H1 (cell line): ENCODE results near the gene UBQLN4. TPM values are rescaled to one million over a fixed set of nuclear protein-coding genes. Genes with fewer than 3 reads are reported as not detected.

Source experiments
- ATF2 ChIP-seq: IDR thresholded peaks from 2 replicates; pipeline ENCODE4 v1.6.1; 2012; ENCODE audit warnings: low read length, inconsistent platforms
- CBX8 ChIP-seq: fragments of 300-800, 300-1000 bp; sonication (generic); IDR thresholded peaks from 2 replicates; pipeline ENCODE4 v1.7.1; 2016; ENCODE audit warnings: low read depth, low read length, borderline replicate concordance
- CHD2 ChIP-seq: IDR thresholded peaks from 2 replicates; pipeline ENCODE4 v1.6.1; 2012; ENCODE audit warnings: low read length, improper control_type of control experiment
- EZH2 ChIP-seq: fragments of 200-600 bp; sonication (generic); IDR thresholded peaks from 2 replicates; pipeline ENCODE4 v1.7.1; 2012; ENCODE audit warnings: low read depth, mild to moderate bottlenecking, moderate library complexity, low read length, inconsistent platforms; ENCODE audit not compliant: severe bottlenecking
- JUND ChIP-seq: IDR thresholded peaks from 2 replicates; pipeline ENCODE4 v1.6.1; 2011; ENCODE audit warnings: mild to moderate bottlenecking, improper control_type of control experiment, low read length
- NRF1 ChIP-seq: IDR thresholded peaks from 2 replicates; pipeline ENCODE4 v1.6.1; 2011; ENCODE audit warnings: mild to moderate bottlenecking, low read depth, low read length, improper control_type of control experiment
- SIRT6 ChIP-seq: IDR thresholded peaks from one replicate; pipeline ENCODE4 v1.7.1; 2012; ENCODE audit warnings: low read length, inconsistent platforms
- SP2 ChIP-seq: IDR thresholded peaks from 2 replicates; pipeline ENCODE4 v1.6.1; 2012; ENCODE audit warnings: mild to moderate bottlenecking, low read length, inconsistent platforms
- polyA plus RNA-seq, 7 experiments: library from polyadenylated mRNA; depleted of rRNA in 3 of 7; stranded (reverse) in 5 of 7; unstranded in 2 of 7; fragments of >200 nt in 5 of 7; fragments of 200-250 nt in 2 of 7; gene quantifications; 1 replicate in 5 of 7; 2 replicates in 1 of 7; 4 replicates in 1 of 7; pipeline versions ENCODE4 v1.2.1 to v1.2.3, GENCODE V29; 2011 to 2013; ENCODE audit warnings: missing spikeins in 2 of 7, mixed read lengths in 2 of 7
- total RNA-seq: library from RNA; stranded (reverse); fragmentation: NEBNext Ultra II Directional; extraction: Animal tissue kit (Norgen Biotek cat#: 25700); gene quantifications from 2 replicates; pipeline ENCODE4 v1.2.1, GENCODE V29; 2021
- TF ChIP-seq, protein P1 (sequence below): fragments of 300-600 bp; sonication (generic); IDR thresholded peaks from 2 replicates; pipeline ENCODE4 v1.7.1; 2012; ENCODE audit warnings: low read length, moderate library complexity, mild to moderate bottlenecking, inconsistent platforms; ENCODE audit not compliant: insufficient replicate concordance

UBQLN4 gene
- total and polyA plus RNA-seq, 2 of the 8 experiments (the other 6 are each of a cell fraction or from before 2014, with no cell fraction given) = 37.7 to 52.0 TPM

DNA sequence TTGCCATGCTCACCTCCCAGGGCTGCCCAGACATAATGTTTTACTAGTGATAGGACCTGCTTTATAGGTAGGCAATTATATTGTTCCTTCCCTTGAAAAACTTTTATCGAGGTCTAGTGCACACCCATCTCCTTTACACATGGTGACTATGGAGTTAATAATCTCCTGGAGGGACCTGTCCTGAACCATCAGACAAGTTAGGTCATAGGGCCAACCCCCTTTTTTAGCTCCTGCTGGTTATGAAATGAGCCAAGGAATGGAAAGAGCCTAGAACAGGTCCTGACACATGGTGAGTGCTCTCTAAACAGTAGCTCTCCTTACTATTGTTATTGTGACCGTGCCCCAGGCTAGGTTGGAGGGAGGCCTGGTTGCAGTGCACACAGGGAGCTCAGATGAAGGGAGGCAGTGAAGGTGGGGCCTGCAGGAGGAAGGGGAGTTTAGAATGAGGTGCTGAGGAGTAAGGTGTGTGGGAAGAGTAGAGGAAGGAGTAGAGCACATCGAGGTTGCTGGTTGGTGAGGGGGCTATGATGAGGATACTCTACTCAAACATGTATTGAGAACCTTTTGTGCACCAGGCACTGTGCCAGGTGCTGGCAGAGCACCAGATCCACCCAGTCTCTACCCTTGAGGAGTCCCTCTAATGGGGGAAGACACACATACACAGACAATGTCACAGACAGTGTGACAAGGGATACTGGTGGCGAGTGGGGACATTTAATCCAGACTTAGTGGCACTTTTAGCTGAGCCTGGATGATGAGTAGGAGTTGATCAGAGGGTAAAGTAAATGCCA, 46.8 kb upstream of the UBQLN4 start (continued):
- TF ChIP-seq, protein P1, sequence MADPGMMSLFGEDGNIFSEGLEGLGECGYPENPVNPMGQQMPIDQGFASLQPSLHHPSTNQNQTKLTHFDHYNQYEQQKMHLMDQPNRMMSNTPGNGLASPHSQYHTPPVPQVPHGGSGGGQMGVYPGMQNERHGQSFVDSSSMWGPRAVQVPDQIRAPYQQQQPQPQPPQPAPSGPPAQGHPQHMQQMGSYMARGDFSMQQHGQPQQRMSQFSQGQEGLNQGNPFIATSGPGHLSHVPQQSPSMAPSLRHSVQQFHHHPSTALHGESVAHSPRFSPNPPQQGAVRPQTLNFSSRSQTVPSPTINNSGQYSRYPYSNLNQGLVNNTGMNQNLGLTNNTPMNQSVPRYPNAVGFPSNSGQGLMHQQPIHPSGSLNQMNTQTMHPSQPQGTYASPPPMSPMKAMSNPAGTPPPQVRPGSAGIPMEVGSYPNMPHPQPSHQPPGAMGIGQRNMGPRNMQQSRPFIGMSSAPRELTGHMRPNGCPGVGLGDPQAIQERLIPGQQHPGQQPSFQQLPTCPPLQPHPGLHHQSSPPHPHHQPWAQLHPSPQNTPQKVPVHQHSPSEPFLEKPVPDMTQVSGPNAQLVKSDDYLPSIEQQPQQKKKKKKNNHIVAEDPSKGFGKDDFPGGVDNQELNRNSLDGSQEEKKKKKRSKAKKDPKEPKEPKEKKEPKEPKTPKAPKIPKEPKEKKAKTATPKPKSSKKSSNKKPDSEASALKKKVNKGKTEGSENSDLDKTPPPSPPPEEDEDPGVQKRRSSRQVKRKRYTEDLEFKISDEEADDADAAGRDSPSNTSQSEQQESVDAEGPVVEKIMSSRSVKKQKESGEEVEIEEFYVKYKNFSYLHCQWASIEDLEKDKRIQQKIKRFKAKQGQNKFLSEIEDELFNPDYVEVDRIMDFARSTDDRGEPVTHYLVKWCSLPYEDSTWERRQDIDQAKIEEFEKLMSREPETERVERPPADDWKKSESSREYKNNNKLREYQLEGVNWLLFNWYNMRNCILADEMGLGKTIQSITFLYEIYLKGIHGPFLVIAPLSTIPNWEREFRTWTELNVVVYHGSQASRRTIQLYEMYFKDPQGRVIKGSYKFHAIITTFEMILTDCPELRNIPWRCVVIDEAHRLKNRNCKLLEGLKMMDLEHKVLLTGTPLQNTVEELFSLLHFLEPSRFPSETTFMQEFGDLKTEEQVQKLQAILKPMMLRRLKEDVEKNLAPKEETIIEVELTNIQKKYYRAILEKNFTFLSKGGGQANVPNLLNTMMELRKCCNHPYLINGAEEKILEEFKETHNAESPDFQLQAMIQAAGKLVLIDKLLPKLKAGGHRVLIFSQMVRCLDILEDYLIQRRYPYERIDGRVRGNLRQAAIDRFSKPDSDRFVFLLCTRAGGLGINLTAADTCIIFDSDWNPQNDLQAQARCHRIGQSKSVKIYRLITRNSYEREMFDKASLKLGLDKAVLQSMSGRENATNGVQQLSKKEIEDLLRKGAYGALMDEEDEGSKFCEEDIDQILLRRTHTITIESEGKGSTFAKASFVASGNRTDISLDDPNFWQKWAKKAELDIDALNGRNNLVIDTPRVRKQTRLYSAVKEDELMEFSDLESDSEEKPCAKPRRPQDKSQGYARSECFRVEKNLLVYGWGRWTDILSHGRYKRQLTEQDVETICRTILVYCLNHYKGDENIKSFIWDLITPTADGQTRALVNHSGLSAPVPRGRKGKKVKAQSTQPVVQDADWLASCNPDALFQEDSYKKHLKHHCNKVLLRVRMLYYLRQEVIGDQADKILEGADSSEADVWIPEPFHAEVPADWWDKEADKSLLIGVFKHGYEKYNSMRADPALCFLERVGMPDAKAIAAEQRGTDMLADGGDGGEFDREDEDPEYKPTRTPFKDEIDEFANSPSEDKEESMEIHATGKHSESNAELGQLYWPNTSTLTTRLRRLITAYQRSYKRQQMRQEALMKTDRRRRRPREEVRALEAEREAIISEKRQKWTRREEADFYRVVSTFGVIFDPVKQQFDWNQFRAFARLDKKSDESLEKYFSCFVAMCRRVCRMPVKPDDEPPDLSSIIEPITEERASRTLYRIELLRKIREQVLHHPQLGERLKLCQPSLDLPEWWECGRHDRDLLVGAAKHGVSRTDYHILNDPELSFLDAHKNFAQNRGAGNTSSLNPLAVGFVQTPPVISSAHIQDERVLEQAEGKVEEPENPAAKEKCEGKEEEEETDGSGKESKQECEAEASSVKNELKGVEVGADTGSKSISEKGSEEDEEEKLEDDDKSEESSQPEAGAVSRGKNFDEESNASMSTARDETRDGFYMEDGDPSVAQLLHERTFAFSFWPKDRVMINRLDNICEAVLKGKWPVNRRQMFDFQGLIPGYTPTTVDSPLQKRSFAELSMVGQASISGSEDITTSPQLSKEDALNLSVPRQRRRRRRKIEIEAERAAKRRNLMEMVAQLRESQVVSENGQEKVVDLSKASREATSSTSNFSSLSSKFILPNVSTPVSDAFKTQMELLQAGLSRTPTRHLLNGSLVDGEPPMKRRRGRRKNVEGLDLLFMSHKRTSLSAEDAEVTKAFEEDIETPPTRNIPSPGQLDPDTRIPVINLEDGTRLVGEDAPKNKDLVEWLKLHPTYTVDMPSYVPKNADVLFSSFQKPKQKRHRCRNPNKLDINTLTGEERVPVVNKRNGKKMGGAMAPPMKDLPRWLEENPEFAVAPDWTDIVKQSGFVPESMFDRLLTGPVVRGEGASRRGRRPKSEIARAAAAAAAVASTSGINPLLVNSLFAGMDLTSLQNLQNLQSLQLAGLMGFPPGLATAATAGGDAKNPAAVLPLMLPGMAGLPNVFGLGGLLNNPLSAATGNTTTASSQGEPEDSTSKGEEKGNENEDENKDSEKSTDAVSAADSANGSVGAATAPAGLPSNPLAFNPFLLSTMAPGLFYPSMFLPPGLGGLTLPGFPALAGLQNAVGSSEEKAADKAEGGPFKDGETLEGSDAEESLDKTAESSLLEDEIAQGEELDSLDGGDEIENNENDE = no peak
- no peak for TF ChIP-seq JUND
- no peak for TF ChIP-seq ATF2
- TF ChIP-seq SIRT6 = no peak
- TF ChIP-seq SP2 = no peak
- TF ChIP-seq EZH2 = no peak
- TF ChIP-seq CHD2 = no peak
- TF ChIP-seq CBX8 = no peak
- TF ChIP-seq NRF1 = no peak
